HepG2 (cell line): ENCODE results near the gene GBA2.

Experiments used
- FOXK2 ChIP-seq: fragments of 450-650 bp; IDR thresholded peaks from 2 replicates; pipeline ENCODE4 v1.6.1; 2016
- MAF1 ChIP-seq: sonication (generic); formaldehyde crosslinking; IDR thresholded peaks from 2 replicates; pipeline ENCODE4 v1.5.0; 2020; ENCODE audit warnings: missing genetic modification reagents, borderline replicate concordance

- no peak for TF ChIP-seq MAF1
- no peak for TF ChIP-seq FOXK2
Measured at GRCh38 chr9:35713578-35713977, 35.5 kb downstream of the GBA2 start.
